GM21360 (cell line): ENCODE data around the gene RC3H2.

ENCODE experiments used
- ATAC-seq: cut with Tn5 transposase; IDR thresholded peaks from one replicate; pipeline ENCODE4 v1.9.1; 2021; ENCODE audit warnings: mild to moderate bottlenecking, moderate library complexity; ENCODE audit not compliant: unreplicated experiment

The RC3H2 gene

GRCh38 chr9:122808141-122808540 is 97.0 kb downstream of the RC3H2 start:
- no peak for ATAC-seq

- ATAC-seq: no peak
These were observed 97.8 kb downstream of the RC3H2 start for GRCh38 chr9:122807271-122807900.

GRCh38 chr9:122806661-122807060 is 98.5 kb downstream of the RC3H2 start:
- no peak for ATAC-seq

- ATAC-seq: no peak
These were observed 104.8 kb downstream of the RC3H2 start, which contains the start of gene OR1K1 for GRCh38 chr9:122800066-122801060. OR1K1 (plus strand) TSS chr9:122800123; CDS start chr9:122800123, 0 bp downstream.

- ATAC-seq: no peak
These were observed 107.7 kb downstream of the RC3H2 start for GRCh38 chr9:122797316-122798063.
